CD4-positive, alpha-beta T cell treated with Interleukin-12 subunit alpha and Interleukin-12 subunit beta, for 1 hour (primary cell): ENCODE measurements around the gene TMPRSS9.
"Not testable (repeated sequence)": the region's sequence is repeated elsewhere in the genome, so short reads cannot be mapped to it uniquely, and the experiment has no call there.

Source experiments
- DNase-seq: peaks from one replicate; pipeline ENCODE4 v3.0.0-alpha.2; 2020

TMPRSS9 gene

GRCh38 chr19:2441096-2441752 is 81.2 kb downstream of the TMPRSS9 start:
- DNase-seq: no peak

- DNase-seq: no peak
Measured at GRCh38 chr19:2443116-2443784, 83.2 kb downstream of the TMPRSS9 start.

GRCh38 chr19:2443785-2444182 is 83.7 kb downstream of the TMPRSS9 start:
- no peak for DNase-seq

GRCh38 chr19:2444251-2445002 is 84.4 kb downstream of the TMPRSS9 start:
- no peak for DNase-seq

- no peak for DNase-seq
Measured at GRCh38 chr19:2446381-2446780, 86.3 kb downstream of the TMPRSS9 start.

- DNase-seq: no peak
Measured at GRCh38 chr19:2449019-2449418, 89.0 kb downstream of the TMPRSS9 start.

- DNase-seq: no peak
Measured at GRCh38 chr19:2451138-2451537, 91.1 kb downstream of the TMPRSS9 start.

- DNase-seq: no peak
Measured at GRCh38 chr19:2451741-2452140, 91.7 kb downstream of the TMPRSS9 start.

GRCh38 chr19:2453431-2454025 is 93.5 kb downstream of the TMPRSS9 start:
- no peak for DNase-seq

GRCh38 chr19:2454199-2454961 is 94.3 kb downstream of the TMPRSS9 start:
- no peak for DNase-seq

- DNase-seq: no peak
Measured at GRCh38 chr19:2454962-2455850, 95.1 kb downstream of the TMPRSS9 start.

GRCh38 chr19:2455851-2456570 is 95.9 kb downstream of the TMPRSS9 start:
- peak; percentile 64 for DNase-seq

GRCh38 chr19:2457394-2458037 is 97.5 kb downstream of the TMPRSS9 start:
- DNase-seq: no peak

GRCh38 chr19:2458054-2458453 is 98.0 kb downstream of the TMPRSS9 start:
- DNase-seq: no peak

GRCh38 chr19:2458776-2459175 is 98.7 kb downstream of the TMPRSS9 start:
- not testable (repeated sequence) for DNase-seq

GRCh38 chr19:2460245-2460644 is 100.2 kb downstream of the TMPRSS9 start:
- no peak for DNase-seq

- peak; percentile 64 for DNase-seq
Measured at GRCh38 chr19:2461751-2462634, 101.9 kb downstream of the TMPRSS9 start.

GRCh38 chr19:2462635-2463421 is 102.8 kb downstream of the TMPRSS9 start:
- DNase-seq: no peak

- DNase-seq: not testable (repeated sequence)
Measured at GRCh38 chr19:2463694-2464093, 103.6 kb downstream of the TMPRSS9 start.
